RWPE2 (cell line): ENCODE data around the gene MFNG.
A peak's percentile ranks its signal among the peaks of the same experiment; 100 is the strongest.

Experiments
- ATAC-seq: fragments of 200-7000 bp; cut with Tn5 transposase; 3 replicates; pipeline ENCODE4 v1.9.1; 2021; ENCODE audit warnings: low read depth
- DNase-seq: peaks from one replicate; pipeline ENCODE4 v3.0.0-alpha.2; 2020; ENCODE audit warnings: low spot score
- H3K27ac ChIP-seq: fragments of 450-650 bp; 2 replicates; pipeline ENCODE4 v1.5.1; 2017; ENCODE audit warnings: mild to moderate bottlenecking; ENCODE audit not compliant: poor library complexity, severe bottlenecking
- H3K27me3 ChIP-seq: fragments of 250-450 bp; sonication (Bioruptor Pico); 2 replicates; pipeline ENCODE4 v1.5.1; 2021; ENCODE audit warnings: mild to moderate bottlenecking, moderate library complexity; ENCODE audit not compliant: insufficient read depth, poor library complexity, severe bottlenecking
- H3K36me3 ChIP-seq: fragments of 250-450 bp; sonication (Bioruptor Pico); 2 replicates; pipeline ENCODE4 v1.5.1; 2020; ENCODE audit warnings: low read depth, mild to moderate bottlenecking, moderate library complexity
- H3K4me1 ChIP-seq: fragments of 250-450 bp; sonication (Bioruptor Pico); 2 replicates; pipeline ENCODE4 v1.5.1; 2021; ENCODE audit warnings: mild to moderate bottlenecking, moderate library complexity; ENCODE audit not compliant: insufficient read depth, poor library complexity, severe bottlenecking
- H3K4me3 ChIP-seq: fragments of 250-450 bp; sonication (Bioruptor Pico); 2 replicates; pipeline ENCODE4 v1.5.1; 2021; ENCODE audit warnings: mild to moderate bottlenecking, moderate library complexity; ENCODE audit not compliant: severe bottlenecking
- H3K9me3 ChIP-seq: fragments of 250-450 bp; sonication (Bioruptor Pico); 2 replicates; pipeline ENCODE4 v1.5.1; 2021; ENCODE audit warnings: mild to moderate bottlenecking, moderate library complexity; ENCODE audit not compliant: severe bottlenecking
- CTCF ChIP-seq: fragments of 450-650 bp; IDR thresholded peaks from one replicate; pipeline ENCODE4 v1.5.1; 2017; ENCODE audit warnings: mild to moderate bottlenecking, moderate library complexity; ENCODE audit not compliant: poor library complexity, severe bottlenecking

The MFNG gene

GRCh38 chr22:37431366-37431765 is 54.8 kb downstream of the MFNG start:
- no peak for DNase-seq
- TF ChIP-seq CTCF: no peak

GRCh38 chr22:37430941-37431340 is 55.2 kb downstream of the MFNG start:
- Histone ChIP-seq H3K27me3 (no peaks in the 10 kb centered on the region), H3K9me3 (peaks cover 18% of the 10 kb centered on the region), H3K4me1 (peaks cover 16% of the 10 kb centered on the region), H3K27ac (peak overlapping the region; percentile 97), H3K36me3 (no peaks in the 10 kb centered on the region), H3K4me3 (no peak overlapping the region)
- no peak for ATAC-seq
- no peak for TF ChIP-seq CTCF
- no peak for DNase-seq

More at GRCh38 chr22:37431366-37431765, 54.8 kb downstream of the MFNG start:
- ATAC-seq: no peak
- no peaks in the 10 kb centered on the region for H3K36me3 ChIP-seq
- peak overlapping the region; percentile 97 for H3K27ac ChIP-seq
- no peak overlapping the region for H3K4me3 ChIP-seq
- H3K27me3 ChIP-seq: no peaks in the 10 kb centered on the region
- H3K9me3 ChIP-seq: peaks cover 18% of the 10 kb centered on the region
- peaks cover 16% of the 10 kb centered on the region for H3K4me1 ChIP-seq

- peaks cover 16% of the 10 kb centered on the region for H3K4me1 ChIP-seq
- no peak for DNase-seq
Measured at GRCh38 chr22:37428649-37429586, 57.3 kb downstream of the MFNG start.

GRCh38 chr22:37427711-37428635 is 58.2 kb downstream of the MFNG start:
- Histone ChIP-seq H3K27ac (peak overlapping the region; percentile 12), H3K4me3 (peak overlapping the region; percentile 46), H3K36me3 (no peaks in the 10 kb centered on the region), H3K27me3 (no peaks in the 10 kb centered on the region), H3K4me1 (peaks cover 16% of the 10 kb centered on the region), H3K9me3 (peaks cover 5% of the 10 kb centered on the region)
- TF ChIP-seq CTCF: no peak
- DNase-seq (no peak), ATAC-seq (no peak)

More at GRCh38 chr22:37428649-37429586, 57.3 kb downstream of the MFNG start:
- ATAC-seq: no peak
- no peak overlapping the region for H3K4me3 ChIP-seq
- H3K9me3 ChIP-seq: peaks cover 15% of the 10 kb centered on the region
- no peaks in the 10 kb centered on the region for H3K27me3 ChIP-seq
- H3K36me3 ChIP-seq: no peaks in the 10 kb centered on the region
- no peak overlapping the region for H3K27ac ChIP-seq
- TF ChIP-seq CTCF: peak; percentile 74
